ENCODE results near the gene UGT2B7.

Gene UGT2B7

DNA sequence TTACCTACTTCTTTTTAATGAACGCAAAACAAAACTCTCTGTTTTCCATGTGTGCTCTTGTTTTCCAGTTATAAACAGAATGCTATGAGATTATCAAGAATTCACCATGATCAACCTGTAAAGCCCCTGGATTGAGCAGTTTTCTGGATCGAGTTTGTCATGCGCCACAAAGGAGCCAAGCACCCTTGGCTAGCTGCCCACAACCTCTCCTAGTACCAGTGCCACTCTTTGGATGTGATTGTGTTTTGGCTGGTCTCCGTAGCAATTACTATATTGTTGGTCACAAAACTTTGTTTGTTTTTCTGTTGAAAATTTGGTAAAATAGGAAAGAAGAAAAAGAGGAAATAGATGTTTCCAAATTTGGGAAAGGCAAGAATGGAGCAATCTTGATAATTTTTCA is 51.1 kb downstream of the UGT2B7 start:
- in situ Hi-C loops (cut with MboI; ENCODE audit: low sequenced_read_pairs): no loop called here

DNA sequence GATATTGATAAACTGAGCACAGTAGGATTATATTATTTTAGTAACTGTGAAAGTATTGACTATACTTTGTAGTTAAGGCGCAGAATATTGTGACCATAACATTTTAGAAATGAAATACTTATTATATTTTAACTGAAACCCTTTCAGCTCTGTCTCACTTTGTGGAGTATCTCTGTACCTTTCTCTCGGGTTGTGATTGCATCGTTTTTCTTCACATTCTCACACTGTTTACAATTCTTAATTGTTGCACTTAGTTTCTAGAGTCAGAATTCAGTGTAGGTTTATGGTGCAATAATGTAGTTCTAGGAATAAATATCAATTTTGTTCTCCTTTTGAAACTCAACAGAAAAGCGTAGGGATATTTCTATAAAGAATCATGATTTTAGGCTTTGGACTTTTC is 57.7 kb downstream of the UGT2B7 start:
- in situ Hi-C loops (cut with MboI; ENCODE audit: low sequenced_read_pairs): no loop called here

DNA sequence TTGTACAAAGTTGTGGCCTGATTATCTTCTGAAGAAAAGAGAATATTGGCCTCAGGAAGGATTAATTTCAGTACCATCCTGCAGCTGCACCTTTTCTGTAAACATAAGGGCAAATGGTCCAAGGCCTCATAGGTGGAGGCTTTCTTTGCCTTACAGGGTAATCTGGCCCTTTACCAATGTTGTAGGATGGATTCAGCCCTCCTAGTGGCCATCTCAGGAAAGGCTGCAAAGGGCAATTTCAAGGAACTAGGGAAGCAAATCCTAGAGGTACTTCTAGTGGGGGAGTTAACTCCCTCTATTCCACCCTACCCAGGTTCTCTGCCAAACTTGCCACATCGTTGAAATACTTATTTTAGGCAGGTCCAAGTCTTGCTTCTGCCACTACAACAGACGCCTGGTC is 60.6 kb downstream of the UGT2B7 start:
- in situ Hi-C loops (cut with MboI; ENCODE audit: low sequenced_read_pairs): no loop called here

Data from HL-60/S4 (cell line).